NCI-H2107 treated with DMSO at 0.1 percent for 48 hours (cell line): ENCODE measurements around the gene NFIC.
A peak's percentile ranks its signal among the peaks of the same experiment; 100 is the strongest.
"Not testable (repeated sequence)": the region's sequence is repeated elsewhere in the genome, so short reads cannot be mapped to it uniquely, and the experiment has no call there.

ENCODE experiments used
- DNase-seq: peaks from one replicate; lab custom pipeline; 2025; ENCODE audit not compliant: unreplicated experiment; lab: John Stamatoyannopoulos, UW

NFIC gene

DNA sequence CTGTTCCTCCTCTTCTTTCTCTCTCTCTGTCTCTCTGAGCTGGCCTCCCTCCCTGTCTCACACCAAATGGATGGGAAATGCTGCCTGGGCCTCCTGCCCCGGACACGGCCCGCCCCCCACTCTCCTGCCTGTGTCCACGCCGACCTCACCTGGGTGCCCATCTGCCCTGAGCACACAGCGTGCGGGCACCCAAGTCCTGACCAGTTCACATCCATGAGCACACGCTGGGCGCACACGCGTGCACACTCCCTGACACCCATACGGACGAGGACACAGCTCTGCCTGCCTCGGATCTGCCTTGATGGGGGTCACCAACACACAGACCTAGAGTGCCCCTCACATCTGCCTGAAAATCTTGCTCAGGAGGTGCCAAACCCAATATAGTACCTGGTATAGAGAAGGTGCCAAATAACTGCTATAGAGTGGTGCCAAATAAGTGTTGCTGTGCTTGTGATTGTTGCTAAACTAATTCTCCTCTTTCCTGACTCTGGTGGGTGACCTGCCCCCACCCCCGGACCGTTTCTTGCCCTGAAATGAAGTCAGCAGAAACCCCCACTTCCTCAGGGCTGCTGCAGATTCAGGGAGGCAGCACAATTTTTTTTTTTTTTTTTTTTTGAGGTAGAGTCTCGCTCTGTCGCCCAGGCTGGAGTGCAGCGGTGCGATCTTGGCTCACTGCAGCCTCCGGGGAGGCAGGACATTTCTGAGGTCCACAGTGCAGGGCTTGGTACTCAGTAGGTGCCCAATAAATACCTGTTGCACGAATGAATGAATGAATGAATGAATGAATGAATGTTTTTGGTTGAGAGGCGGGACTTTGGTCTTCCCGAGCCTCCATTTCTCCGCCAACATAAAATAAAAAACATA is 4.6 kb downstream of the NFIC start:
- no peak for DNase-seq

- DNase-seq = no peak
Measured at GRCh38 chr19:3372413-3372812, 6.0 kb downstream of the NFIC start.

DNA sequence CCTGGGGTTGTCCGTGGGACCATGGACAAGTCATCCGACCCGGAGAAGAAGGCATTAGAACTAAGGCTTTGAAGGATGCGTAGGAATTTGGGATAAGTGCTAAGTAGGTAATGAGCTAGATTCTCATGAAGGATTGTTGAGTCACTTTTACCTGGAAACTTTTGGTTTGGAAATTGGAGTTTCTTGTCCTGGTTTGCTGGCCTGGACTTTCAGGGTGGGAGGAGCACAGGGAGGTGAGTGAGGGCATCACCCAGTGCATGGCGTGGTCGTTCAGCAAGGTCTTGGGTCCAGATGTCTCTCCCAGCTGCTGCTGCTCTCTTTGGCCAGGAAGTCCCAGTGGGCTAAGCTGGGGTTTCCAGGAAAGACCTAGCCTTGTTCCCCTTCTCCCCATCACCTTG is 7.6 kb downstream of the NFIC start:
- no peak for DNase-seq

GRCh38 chr19:3374369-3375112 is 8.2 kb downstream of the NFIC start:
- DNase-seq = no peak

- DNase-seq = no peak
Measured at GRCh38 chr19:3375221-3376090, 9.1 kb downstream of the NFIC start.

DNA sequence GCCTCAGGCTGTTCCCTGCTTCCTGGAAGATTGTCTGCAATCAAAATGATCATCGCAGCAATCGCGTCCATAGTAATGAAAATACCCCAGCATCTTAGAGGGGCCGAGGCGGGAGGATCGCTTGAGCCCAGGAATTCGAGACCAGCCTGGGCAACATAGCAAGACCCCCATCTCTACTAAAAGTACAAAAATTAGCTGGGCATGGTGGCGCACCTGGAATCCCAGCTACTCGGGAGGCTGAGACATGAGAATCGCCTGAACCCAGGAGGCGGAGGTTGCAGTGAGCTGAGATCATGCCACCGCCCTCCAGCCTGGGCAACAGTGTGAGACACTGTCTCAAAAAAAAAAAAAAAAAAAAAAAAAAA is 9.7 kb downstream of the NFIC start:
- DNase-seq = not testable (repeated sequence)

GRCh38 chr19:3378352-3379150 is 12.2 kb downstream of the NFIC start:
- DNase-seq = no peak

GRCh38 chr19:3380829-3381228 is 14.4 kb downstream of the NFIC start:
- DNase-seq = no peak

DNA sequence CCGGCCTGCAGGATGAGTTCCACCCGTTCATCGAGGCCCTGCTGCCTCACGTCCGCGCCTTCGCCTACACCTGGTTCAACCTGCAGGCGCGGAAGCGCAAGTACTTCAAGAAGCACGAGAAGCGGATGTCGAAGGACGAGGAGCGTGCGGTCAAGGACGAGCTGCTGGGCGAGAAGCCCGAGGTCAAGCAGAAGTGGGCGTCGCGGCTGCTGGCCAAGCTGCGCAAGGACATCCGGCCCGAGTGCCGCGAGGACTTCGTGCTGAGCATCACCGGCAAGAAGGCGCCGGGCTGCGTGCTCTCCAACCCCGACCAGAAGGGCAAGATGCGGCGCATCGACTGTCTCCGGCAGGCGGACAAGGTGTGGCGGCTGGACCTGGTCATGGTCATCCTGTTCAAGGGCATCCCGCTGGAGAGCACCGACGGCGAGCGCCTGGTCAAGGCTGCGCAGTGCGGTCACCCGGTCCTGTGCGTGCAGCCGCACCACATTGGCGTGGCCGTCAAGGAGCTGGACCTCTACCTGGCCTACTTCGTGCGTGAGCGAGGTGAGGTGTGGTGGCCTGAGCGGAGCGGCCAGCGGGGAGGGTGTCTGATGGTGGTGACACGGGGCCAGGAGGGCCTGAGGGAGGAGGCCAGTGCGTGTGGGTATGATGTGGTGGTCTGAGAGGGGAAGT is 15.5 kb downstream of the NFIC start:
- no peak for DNase-seq

DNA sequence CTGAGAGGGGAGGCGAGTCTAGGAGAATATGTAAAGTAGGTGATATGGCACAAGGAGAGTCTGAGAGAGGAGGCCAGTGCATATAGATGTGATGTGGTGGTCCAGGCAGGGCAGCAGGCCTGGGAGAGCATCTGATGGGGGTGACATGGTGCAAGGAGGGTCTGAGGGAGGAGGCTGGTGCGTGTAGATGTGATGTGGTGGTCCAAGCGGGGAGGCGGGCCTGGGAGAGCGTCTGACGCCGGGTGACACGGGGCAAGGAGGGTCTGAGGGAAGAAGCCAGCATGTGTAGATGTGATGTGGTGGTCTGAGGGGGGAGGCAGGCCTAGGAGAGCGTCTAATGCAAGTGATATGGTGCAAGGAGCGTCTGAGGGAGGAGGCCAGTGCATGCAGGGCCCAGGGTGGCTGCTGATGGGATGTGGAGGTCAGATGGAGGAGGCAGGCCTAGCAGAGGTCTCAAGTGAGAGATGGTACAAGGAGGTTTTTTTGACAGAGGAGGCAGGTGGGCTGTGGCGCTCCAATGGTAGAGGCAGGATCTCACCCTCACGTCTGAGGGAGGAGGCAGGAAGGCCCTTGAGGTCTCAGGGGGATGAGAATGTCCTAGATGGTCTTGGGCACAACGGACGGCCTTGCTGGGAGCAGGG is 16.2 kb downstream of the NFIC start:
- DNase-seq = no peak

GRCh38 chr19:3383121-3383722 is 16.8 kb downstream of the NFIC start:
- no peak for DNase-seq

DNA sequence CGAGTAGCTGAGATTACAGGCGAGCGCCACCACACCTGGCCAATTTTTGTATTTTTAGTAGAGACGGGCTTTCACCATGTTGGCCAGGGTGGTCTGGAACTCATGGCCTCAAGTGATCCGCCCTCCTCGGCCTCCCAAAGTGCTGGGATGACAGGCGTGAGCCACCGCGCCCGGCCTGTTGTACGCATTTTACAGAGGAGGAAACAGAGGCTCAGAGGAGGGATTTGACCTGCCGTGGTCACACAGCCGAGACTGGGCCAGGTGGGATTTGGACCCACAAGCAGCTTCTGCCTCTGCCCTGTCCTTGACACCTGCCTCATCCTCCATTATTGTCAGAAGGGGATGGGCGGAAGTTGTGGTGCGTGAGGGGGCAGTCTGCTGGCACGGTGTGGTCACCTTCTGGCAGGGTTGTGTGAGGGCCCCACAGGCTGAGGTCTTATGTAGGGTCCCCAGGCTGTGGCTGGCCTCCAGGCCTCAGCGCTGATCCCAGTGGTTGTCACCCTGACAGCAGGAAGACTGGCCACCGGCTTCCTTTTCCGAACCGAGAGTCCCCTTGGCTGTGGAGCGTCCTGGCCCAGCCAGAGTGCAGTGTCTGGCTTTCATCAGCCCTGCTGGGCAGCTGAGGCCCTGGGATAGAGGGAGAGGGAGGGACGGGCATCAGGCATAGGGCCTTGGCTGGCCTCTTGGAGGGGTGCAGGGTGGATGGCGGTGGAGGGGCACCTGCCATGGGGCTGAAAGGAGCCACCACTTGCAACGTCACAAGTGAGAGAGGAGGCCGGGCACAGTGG is 20.3 kb downstream of the NFIC start:
- DNase-seq = no peak

DNA sequence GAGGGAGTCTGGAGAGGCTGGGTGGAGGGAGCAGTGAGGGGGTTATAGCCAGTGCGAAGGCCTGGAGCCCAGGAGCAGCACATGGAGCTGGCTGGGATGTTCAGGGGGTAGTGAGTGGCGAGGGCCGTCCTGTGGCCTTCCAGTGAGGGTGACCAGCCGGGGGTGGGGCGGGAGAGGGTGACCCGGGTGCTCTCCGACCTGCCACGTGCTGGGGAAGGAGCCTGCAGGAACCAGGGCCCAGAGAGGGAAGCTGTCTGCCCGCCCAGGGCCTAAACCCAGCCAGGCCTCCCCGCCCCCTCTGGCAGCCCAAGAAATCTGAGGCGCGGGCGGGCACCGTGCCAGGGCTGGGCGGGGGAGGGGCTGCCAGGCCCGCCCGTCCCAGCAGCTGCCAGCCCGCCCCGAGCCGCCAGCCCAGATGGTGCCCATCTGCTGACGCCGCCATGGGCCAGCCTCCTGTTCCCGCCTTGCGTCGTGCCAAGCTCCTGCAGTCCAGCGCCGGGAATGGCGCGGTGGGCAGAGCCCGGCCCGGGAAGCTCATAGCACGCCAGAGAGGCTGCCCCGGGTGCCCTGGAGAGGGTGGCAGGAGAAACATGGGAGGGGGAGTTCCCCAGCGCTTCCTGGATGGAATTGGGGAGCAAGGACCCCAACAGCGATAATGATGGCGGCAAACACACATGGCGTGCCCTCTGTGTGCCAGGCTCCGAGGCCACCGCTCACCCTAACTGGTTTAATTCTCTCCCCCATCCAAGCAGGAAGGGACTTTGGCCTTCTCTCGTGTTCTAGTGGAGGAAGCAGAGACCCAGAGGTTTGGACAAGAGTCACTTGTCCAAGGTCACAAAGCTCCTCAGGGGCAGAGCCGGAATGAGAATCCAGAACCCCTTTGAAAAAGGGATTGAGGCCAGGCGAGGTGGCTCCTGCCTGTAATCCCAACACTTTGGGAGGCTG is 21.5 kb downstream of the NFIC start:
- peak; percentile 71 for DNase-seq

DNA sequence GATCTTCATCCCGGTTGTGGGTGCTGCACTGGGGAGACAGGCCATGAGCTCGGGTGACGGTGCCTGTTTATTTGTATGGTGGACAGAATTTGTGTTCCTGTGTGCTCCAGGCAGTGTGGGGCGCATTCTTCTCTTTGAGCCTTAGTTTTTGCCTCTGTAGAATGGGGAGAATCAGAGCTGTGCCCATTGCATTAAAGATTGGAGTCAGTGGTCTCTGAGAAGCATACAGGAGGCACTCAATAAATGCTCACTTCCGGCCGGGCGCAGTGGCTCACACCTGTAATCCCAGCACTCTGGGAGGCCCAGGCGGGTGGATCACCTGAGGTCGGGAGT is 23.0 kb downstream of the NFIC start:
- DNase-seq = no peak

DNA sequence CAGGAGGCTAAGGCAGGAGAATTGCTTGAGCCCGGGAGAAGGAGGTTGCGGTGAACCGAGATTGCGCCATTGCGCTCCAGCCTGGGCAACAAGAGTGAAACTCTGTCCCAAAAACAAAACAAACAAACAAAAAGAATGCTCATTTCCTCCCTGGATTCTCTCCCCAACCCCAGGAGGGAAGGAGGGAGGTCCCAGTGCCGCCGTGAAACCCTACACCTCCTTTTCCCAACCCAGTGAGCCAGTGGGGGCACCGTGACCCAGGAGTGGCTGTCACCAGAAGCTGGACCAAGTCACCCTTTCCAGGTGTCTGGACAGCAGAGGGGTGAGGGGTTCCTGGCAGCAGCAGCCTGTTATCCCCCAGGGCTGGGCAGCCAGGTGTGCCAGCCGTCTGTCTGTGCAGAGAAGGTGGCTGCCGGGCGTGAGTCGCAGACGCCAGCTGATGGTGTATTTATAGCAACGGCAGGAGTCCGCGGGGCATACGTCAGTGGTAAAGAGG is 23.5 kb downstream of the NFIC start:
- peak; percentile 81 for DNase-seq

DNA sequence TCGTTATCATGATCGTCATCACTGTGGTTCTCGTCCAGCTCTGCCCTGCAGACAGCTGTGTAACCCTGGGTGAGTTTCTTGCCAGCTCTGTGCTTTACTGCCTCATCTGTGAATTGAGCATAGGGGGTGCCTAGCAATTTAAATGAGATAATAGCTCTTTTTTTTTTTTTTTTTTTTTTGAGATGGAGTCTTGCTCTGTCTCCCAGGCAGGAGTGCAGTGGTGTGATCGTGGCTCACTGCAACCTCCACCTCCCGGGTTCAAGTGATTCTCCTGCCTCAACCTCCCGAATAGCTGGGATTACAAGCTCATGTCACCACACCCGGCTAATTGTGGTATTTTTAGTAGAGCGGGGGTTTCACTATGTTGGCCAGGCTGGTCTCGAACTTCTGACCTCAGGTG is 25.5 kb downstream of the NFIC start:
- not testable (repeated sequence) for DNase-seq

DNA sequence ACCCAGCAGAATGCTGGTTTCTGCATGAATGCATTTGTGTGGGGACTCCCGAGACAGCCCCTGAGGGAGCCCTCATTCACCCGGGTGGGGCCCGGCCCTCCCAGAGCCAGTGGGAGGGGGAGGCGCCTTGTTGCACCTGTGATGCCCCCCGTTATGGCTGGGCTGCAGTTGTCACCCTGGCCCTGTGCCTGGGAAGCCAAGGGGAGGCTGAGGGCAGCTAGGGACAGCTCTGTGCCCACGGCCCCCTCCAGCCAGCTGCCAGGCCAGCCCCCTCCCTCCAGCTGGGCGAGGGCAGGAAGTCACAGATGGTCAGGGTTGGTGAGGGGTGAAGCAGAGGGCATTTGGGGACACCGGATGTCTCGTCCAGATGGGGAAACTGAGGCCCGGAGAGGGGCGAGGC is 26.1 kb downstream of the NFIC start:
- no peak for DNase-seq
